Lower leg skin (tissue), 3 donors: ENCODE data around the gene POT1.

Source experiments
- CTCF ChIP-seq, 3 donors: fragments of 450-650 bp; IDR thresholded peaks; one replicate each; pipeline ENCODE4 v1.5.1; 2016; ENCODE audit warnings: antibody characterized with exemption in 3 of 3, mild to moderate bottlenecking in 3 of 3, moderate library complexity in 2 of 3
- POLR2A ChIP-seq, 2 donors: fragments of 450-650 bp; IDR thresholded peaks; one replicate each; pipeline ENCODE4 v1.6.1; 2016 to 2017; ENCODE audit warnings: antibody characterized with exemption in 2 of 2, mild to moderate bottlenecking in 1 of 2, moderate library complexity in 1 of 2

- TF ChIP-seq POLR2A (IDR thresholded peaks at IDR 0.05) = no peak
- no peak for TF ChIP-seq CTCF (IDR thresholded peaks at IDR 0.05)
Observed at GRCh38 chr7:124790645-124791044, 139.0 kb downstream of the POT1 start.
